Heart left ventricle (tissue), 16 donors: ENCODE measurements around the gene ZCCHC7. TPM values are rescaled to one million over a fixed set of nuclear protein-coding genes. Genes with fewer than 3 reads are reported as not detected.

Experiments
- ATAC-seq, 4 donors: fragments of 200-7000 bp; cut with Tn5 transposase; one replicate each; pipeline ENCODE4 v1.9.1; 2020 to 2022; ENCODE audit warnings: moderate library complexity in 4 of 4, mild to moderate bottlenecking in 3 of 4, moderate number of reproducible peaks in 1 of 4
- DNase-seq, 5 donors: peaks; one replicate each; pipeline ENCODE4 v3.0.0-alpha.2; 2020
- H3K27ac ChIP-seq, 12 donors: fragments of 200-600 bp; sonication (generic) in 4 of 12; one replicate each; pipeline versions ENCODE4 v1.5.0 to v1.8.0; 2016 to 2022; ENCODE audit warnings: mild to moderate bottlenecking in 2 of 12
- H3K27me3 ChIP-seq, 9 donors: fragments of 200-600 bp; sonication (generic) in 2 of 9; one replicate each; pipeline versions ENCODE4 v1.5.1 to v1.8.0; 2016 to 2022; ENCODE audit warnings: mild to moderate bottlenecking in 3 of 9
- H3K36me3 ChIP-seq, 9 donors: fragments of 200-600 bp; sonication (generic) in 2 of 9; one replicate each; pipeline versions ENCODE4 v1.5.0 to v1.8.0; 2018 to 2022; ENCODE audit warnings: mild to moderate bottlenecking in 2 of 9
- H3K4me1 ChIP-seq, 12 donors: fragments of 200-600 bp; sonication (generic) in 4 of 12; one replicate each; pipeline versions ENCODE4 v1.5.0 to v1.8.0; 2016 to 2022; ENCODE audit warnings: mild to moderate bottlenecking in 3 of 12
- H3K4me3 ChIP-seq, 12 donors: fragments of 200-600 bp; sonication (generic) in 4 of 12; one replicate each; pipeline versions ENCODE4 v1.5.0 to v1.8.0; 2017 to 2022; ENCODE audit warnings: mild to moderate bottlenecking in 9 of 12, moderate library complexity in 4 of 12
- H3K9me3 ChIP-seq, 12 donors: fragments of 200-600 bp; sonication (generic) in 4 of 12; one replicate each; pipeline versions ENCODE4 v1.5.0 to v1.8.0; 2016 to 2022; ENCODE audit warnings: mild to moderate bottlenecking in 1 of 12
- CTCF ChIP-seq, 12 donors: fragments of 200-600 bp; sonication (generic) in 4 of 12; IDR thresholded peaks; one replicate each; pipeline versions ENCODE4 v1.5.0 to v1.8.0; 2018 to 2022; ENCODE audit warnings: antibody characterized with exemption in 12 of 12, mild to moderate bottlenecking in 5 of 12
- POLR2A ChIP-seq, 2 donors: fragments of 450-650 bp; IDR thresholded peaks; one replicate each; pipeline ENCODE4 v1.6.1; 2017; ENCODE audit warnings: antibody characterized with exemption in 2 of 2, mild to moderate bottlenecking in 2 of 2, moderate library complexity in 2 of 2
- WGBS, 4 donors: extraction: QIAGEN DNeasy Blood & Tissue Kit in 2 of 4; methylation state at CpG; one replicate each; pipeline versions ENCODE4 v1.1.5 to v1.1.7; 2013 to 2018; 5-methylcytosine and 5-hydroxymethylcytosine counted together
- intact Hi-C, 10 donors: fragments of 100-400 bp; cut with DNase I; formaldehyde crosslinking; loops; one replicate each; pipeline versions ENCODE4 v1.11.1 to v1.14.2; 2022
- polyA plus RNA-seq, 2 donors: library from polyadenylated mRNA; stranded (reverse); fragments of 200-250 nt; gene quantifications; one replicate each; pipeline ENCODE4 v1.2.3, GENCODE V29; 2013
- total RNA-seq, 9 donors: library from RNA; depleted of rRNA in 2 of 9; stranded (reverse); fragments of >200 nt in 2 of 9; fragmentation: NEBNext Ultra II Directional in 3 of 9; extraction: Animal tissue kit (Norgen Biotek cat#: 25700) in 3 of 9; gene quantifications; one replicate each; pipeline versions ENCODE4 v1.1.0 to v1.2.4, GENCODE V29; 2016 to 2023
- donor health status: ischemic (EF 13 %, LVEDD 7.1; RV severe dilation, severe dysfunction).
- donor health status: healthy with polysubstance abuse.
- donor health status: DM: no; HTN: yes; CAD: no.
- donor health status: DM: no; HTN: no; CAD: no.
- donor health status: ischemic (EF 25% LVEDD 6.9; RV normal size, moderate dysfunction).
- donor health status: ischemic (EF 25% LVEDD 5.7; RV mildly dilated, moderate dysfunction).
- donor health status: healthy.
- donor health status: DM: yes; HTN: yes; CAD: no.
- donor health status: ischemic (EF 35%, LVEDD 5.7; RV mildly dilated, moderate dysfunction).
- donor health status: nonischemic (EF 11% LVEDD 7.7; RV severe dilation, severe dysfunction).
- donor health status: DM: yes; HTN: yes; CAD: no.
- donor health status: PGD.
- donor health status: ischemic (EF 29% LVEDD 5.4; RV normal size, mild dysfunction).
- donor health status: nonischemic (EF 23%, LVEDD 6.1; RV moderate dilation, normal function).

The ZCCHC7 gene
- total and polyA plus RNA-seq, 11 donors: 3.5 to 14.8 (median 8.4) TPM

GRCh38 chr9:37179576-37179975, 59.2 kb downstream of the ZCCHC7 start:
- Histone ChIP-seq H3K36me3 (peaks cover 0 to 3% (median 0%) of the 10 kb centered on the region in 9 donors), H3K27me3 (no peaks in the 10 kb centered on the region), H3K27ac (no peak overlapping the region), H3K4me1 (no peaks in the 10 kb centered on the region), H3K4me3 (no peak overlapping the region), H3K9me3 (peaks cover 0 to 4% (median 0%) of the 10 kb centered on the region in 12 donors)
- 87 to 91% (median 88%) methylated on average over 3 of the region's 3 CpGs for WGBS, 4 donors
- ATAC-seq: no peak
- intact Hi-C loops: no loop called here
- DNase-seq: no peak
- no peak for TF ChIP-seq CTCF (IDR thresholded peaks at IDR 0.05)
- TF ChIP-seq POLR2A (IDR thresholded peaks at IDR 0.05): no peak

- no peaks in the 10 kb centered on the region for H3K4me1 ChIP-seq
- no peaks in the 10 kb centered on the region for H3K27me3 ChIP-seq
- 66 to 91% (median 85%) methylated on average over 2 of the region's 2 CpGs for WGBS, 4 donors
- H3K9me3 ChIP-seq: peaks cover 0 to 4% (median 0%) of the 10 kb centered on the region in 12 donors
- DNase-seq (no peak), ATAC-seq (no peak)
- H3K36me3 ChIP-seq: peaks cover 0 to 3% (median 0%) of the 10 kb centered on the region in 9 donors
- TF ChIP-seq POLR2A (IDR thresholded peaks at IDR 0.05) (no peak), CTCF (IDR thresholded peaks at IDR 0.05) (no peak)
- no peak overlapping the region for H3K27ac ChIP-seq
- H3K4me3 ChIP-seq: no peak overlapping the region
- intact Hi-C loops: no loop called here
Observed at GRCh38 chr9:37180138-37180537, 59.8 kb downstream of the ZCCHC7 start.

- Histone ChIP-seq H3K4me3 (no peak overlapping the region), H3K9me3 (peaks cover 0 to 4% (median 0%) of the 10 kb centered on the region in 12 donors), H3K27ac (no peak overlapping the region), H3K36me3 (peaks cover 0 to 3% (median 0%) of the 10 kb centered on the region in 9 donors), H3K4me1 (peaks cover 0 to 8% (median 0%) of the 10 kb centered on the region in 12 donors), H3K27me3 (no peaks in the 10 kb centered on the region)
- TF ChIP-seq POLR2A (IDR thresholded peaks at IDR 0.05) (no peak), CTCF (IDR thresholded peaks at IDR 0.05) (no peak)
- DNase-seq (no peak), ATAC-seq (no peak)
- intact Hi-C loops: no loop called here
- WGBS, 4 donors: 94 to 100% (median 97%) methylated on average over 1 of the region's 1 CpG
Observed at GRCh38 chr9:37182718-37183117, 62.3 kb downstream of the ZCCHC7 start.

GRCh38 chr9:37184905-37185867, 64.8 kb downstream of the ZCCHC7 start:
- Histone ChIP-seq H3K27me3 (no peaks in the 10 kb centered on the region), H3K4me3 (no peak overlapping the region), H3K27ac (no peak overlapping the region), H3K36me3 (peaks cover 0 to 9% (median 0%) of the 10 kb centered on the region in 9 donors), H3K4me1 (peaks cover 0 to 11% (median 0%) of the 10 kb centered on the region in 12 donors), H3K9me3 (peaks cover 0 to 4% (median 0%) of the 10 kb centered on the region in 12 donors)
- WGBS, 4 donors: 93 to 98% (median 96%) methylated on average over 4 of the region's 4 CpGs
- DNase-seq (no peak), ATAC-seq (no peak)
- TF ChIP-seq POLR2A (IDR thresholded peaks at IDR 0.05) (no peak), CTCF (IDR thresholded peaks at IDR 0.05) (no peak)
- intact Hi-C loops: no loop called here
